Muscle of leg (tissue), 11 donors: ENCODE results near the gene OSBPL3. TPM values are rescaled to one million over a fixed set of nuclear protein-coding genes. Genes with fewer than 3 reads are reported as not detected.
A peak's percentile ranks its signal among the peaks of the same experiment; 100 is the strongest.

Experiments used
- DNase-seq: peaks from one replicate; pipeline ENCODE4 v3.0.0; 2013
- H3K27ac ChIP-seq: one replicate; pipeline ENCODE4 v1.5.1; 2013; ENCODE audit warnings: mild to moderate bottlenecking, low read length, control low read depth
- H3K27me3 ChIP-seq: one replicate; pipeline ENCODE4 v1.6.1; 2013; ENCODE audit warnings: low read length; ENCODE audit not compliant: control insufficient read depth, insufficient read depth
- H3K36me3 ChIP-seq: one replicate; pipeline ENCODE4 v1.6.1; 2013; ENCODE audit warnings: low read length; ENCODE audit not compliant: control insufficient read depth, insufficient read depth
- H3K4me1 ChIP-seq: one replicate; pipeline ENCODE4 v1.6.1; 2013; ENCODE audit warnings: low read length; ENCODE audit not compliant: control insufficient read depth, insufficient read depth
- H3K4me3 ChIP-seq: one replicate; pipeline ENCODE4 v1.5.1; 2013; ENCODE audit warnings: low read length, control low read depth
- H3K9me3 ChIP-seq: replicated peaks from 2 replicates; pipeline ENCODE4 v1.6.1; 2013; ENCODE audit warnings: low read depth, low read length; ENCODE audit not compliant: control insufficient read depth
- WGBS: methylation state at CpG from one replicate; pipeline ENCODE4 v1.1.5; 2013; ENCODE audit warnings: missing lambda C conversion rate; ENCODE audit not compliant: insufficient coverage; 5-methylcytosine and 5-hydroxymethylcytosine counted together
- polyA plus RNA-seq, 8 donors: library from polyadenylated mRNA; unstranded; fragments of 120-200 nt; gene quantifications; one replicate each; pipeline versions ENCODE4 v1.2.1 to v1.2.3, GENCODE V29; 2013; ENCODE audit warnings: inconsistent platforms in 1 of 8, low replicate concordance in 1 of 8; ENCODE audit not compliant: insufficient read length in 8 of 8, insufficient read depth in 1 of 8
- total RNA-seq: library from RNA; stranded (reverse); fragments of 120-200 nt; gene quantifications from one replicate; pipeline ENCODE4 v1.2.4, GENCODE V29; 2013

The OSBPL3 gene
- total and polyA plus RNA-seq, 9 donors: 2.4 to 5.1 (median 3.7) TPM

DNA sequence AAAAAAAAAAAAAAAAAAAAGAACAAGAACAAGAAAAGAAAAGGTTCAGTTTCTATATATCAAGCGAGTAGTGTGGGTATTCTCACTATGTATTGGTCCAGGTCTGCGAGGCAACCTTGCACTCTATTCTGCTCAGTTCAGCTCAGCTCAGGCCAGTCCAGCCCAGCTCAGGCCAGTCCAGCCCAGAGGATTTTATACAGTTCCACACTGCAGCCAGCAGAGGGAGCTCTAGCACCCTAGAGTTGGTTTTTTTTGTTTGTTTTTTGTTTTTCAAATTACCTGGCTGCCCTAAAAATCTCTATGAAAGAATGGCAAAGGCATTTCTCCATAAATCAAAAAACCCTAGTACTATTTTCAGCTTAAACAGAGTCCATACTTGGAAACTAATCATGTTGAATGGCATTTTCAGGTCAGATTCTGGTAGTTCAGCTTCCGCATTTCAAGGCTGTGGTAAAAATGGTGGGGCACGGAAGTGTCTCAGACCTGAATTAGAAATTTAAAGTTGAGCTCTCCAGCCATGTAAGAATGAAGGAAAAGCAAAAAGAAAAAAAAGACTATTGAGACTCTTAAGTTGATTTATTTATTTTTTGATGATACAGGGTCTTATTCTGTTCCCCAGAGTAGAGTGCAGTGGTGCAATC is 167.6 kb downstream of the OSBPL3 start:
- no peaks in the 10 kb centered on the region for H3K9me3 ChIP-seq
- peak; percentile 57 for DNase-seq
- no peaks in the 10 kb centered on the region for H3K36me3 ChIP-seq
- no peak overlapping the region for H3K27ac ChIP-seq
- H3K27me3 ChIP-seq: no peaks in the 10 kb centered on the region
- no peak overlapping the region for H3K4me3 ChIP-seq
- H3K4me1 ChIP-seq: no peaks in the 10 kb centered on the region
- WGBS: 62% methylated on average over 3 of the region's 4 CpGs

DNA sequence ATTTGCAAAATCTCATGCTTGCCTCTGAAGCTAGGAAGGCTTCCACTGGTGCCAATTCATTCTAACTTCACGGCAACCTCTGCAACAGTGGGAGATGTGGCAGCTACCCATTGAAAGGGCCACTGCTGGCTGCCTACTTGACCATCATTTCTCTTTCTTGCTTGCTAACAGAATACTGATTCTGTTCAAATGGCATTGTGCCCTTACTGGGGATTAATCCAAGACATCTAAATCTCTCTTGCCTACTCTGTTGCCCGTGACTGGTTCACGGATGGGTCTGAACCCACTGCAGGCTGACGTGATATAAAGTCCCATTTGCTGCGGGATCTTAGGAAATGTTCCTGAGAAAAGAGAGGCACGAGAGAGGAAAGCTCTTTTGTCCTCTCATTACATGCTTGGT is 171.5 kb downstream of the OSBPL3 start:
- no peaks in the 10 kb centered on the region for H3K36me3 ChIP-seq
- H3K4me3 ChIP-seq: no peak overlapping the region
- no peaks in the 10 kb centered on the region for H3K4me1 ChIP-seq
- no peak overlapping the region for H3K27ac ChIP-seq
- 87% methylated on average over 4 of the region's 6 CpGs for WGBS
- no peaks in the 10 kb centered on the region for H3K9me3 ChIP-seq
- no peaks in the 10 kb centered on the region for H3K27me3 ChIP-seq
- no peak for DNase-seq

DNA sequence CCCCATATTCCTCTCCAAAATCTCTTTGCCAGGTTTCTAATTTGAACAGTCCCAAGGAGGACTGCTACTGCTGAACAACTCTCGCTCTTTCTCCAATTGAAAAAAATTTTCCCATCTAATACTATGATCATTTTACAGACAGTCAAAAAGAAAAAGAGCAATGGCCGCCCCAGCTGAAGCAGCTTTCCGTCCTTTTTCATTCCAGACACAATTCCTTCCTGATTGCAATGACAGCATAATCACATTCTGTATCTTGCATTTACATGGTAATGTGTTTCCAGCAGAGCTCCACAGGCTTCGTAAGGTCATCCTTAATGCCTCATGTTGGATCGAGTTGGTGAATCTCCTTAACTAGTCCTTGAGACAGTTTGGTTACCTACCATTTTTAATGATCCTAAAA is 177.7 kb downstream of the OSBPL3 start:
- no peak for DNase-seq
- Histone ChIP-seq H3K27me3 (no peaks in the 10 kb centered on the region), H3K4me1 (no peaks in the 10 kb centered on the region), H3K36me3 (no peaks in the 10 kb centered on the region), H3K9me3 (no peaks in the 10 kb centered on the region), H3K4me3 (no peak overlapping the region), H3K27ac (no peak overlapping the region)
- WGBS: 100% methylated on average over 2 of the region's 5 CpGs

DNA sequence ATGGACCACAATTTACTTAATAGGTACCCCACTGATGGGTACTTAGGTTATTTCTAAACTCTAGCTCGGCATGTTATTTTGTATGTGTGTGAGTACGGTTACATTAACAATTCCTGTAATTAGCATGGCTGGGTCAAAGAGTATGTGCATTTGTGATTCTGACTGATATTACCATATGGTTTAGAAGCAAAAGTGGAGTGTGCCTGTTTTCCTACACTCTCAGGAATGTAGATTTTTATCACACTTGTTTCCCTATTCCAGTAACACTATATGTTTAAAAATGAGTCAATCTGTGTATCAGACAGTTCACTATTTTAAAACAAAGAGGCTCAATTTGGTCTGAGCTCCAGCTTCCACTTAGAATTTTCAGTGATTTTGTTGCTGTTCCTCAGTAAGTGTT is 178.1 kb downstream of the OSBPL3 start:
- no peaks in the 10 kb centered on the region for H3K36me3 ChIP-seq
- DNase-seq: no peak
- no peak overlapping the region for H3K27ac ChIP-seq
- H3K9me3 ChIP-seq: no peaks in the 10 kb centered on the region
- H3K4me1 ChIP-seq: no peaks in the 10 kb centered on the region
- H3K4me3 ChIP-seq: no peak overlapping the region
- no CpG with 5 or more reads among the region's 2 CpGs for WGBS
- H3K27me3 ChIP-seq: no peaks in the 10 kb centered on the region

DNA sequence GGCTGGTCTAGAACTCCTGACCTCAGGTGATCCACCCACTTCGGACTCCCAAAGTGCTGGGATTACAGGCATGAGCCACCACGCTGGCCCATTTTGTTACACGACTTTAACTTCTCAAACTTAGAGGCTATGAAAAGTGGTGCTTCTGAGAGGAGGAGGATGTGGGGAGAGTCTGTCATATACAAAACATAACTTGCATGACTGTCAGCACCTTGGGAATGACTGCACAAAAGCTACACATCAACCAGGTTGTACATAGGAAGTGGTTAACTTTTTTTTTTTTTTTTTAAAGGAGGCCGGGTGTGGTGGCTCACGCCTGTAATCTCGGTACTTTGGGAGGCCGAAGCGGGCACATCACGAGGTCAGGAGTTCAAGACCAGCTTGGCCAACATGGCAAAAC is 179.3 kb downstream of the OSBPL3 start:
- H3K27ac ChIP-seq: no peak overlapping the region
- no peaks in the 10 kb centered on the region for H3K4me1 ChIP-seq
- no peak for DNase-seq
- H3K36me3 ChIP-seq: no peaks in the 10 kb centered on the region
- no peak overlapping the region for H3K4me3 ChIP-seq
- no peaks in the 10 kb centered on the region for H3K27me3 ChIP-seq
- WGBS: 100% methylated on average over 2 of the region's 9 CpGs
- H3K9me3 ChIP-seq: no peaks in the 10 kb centered on the region

DNA sequence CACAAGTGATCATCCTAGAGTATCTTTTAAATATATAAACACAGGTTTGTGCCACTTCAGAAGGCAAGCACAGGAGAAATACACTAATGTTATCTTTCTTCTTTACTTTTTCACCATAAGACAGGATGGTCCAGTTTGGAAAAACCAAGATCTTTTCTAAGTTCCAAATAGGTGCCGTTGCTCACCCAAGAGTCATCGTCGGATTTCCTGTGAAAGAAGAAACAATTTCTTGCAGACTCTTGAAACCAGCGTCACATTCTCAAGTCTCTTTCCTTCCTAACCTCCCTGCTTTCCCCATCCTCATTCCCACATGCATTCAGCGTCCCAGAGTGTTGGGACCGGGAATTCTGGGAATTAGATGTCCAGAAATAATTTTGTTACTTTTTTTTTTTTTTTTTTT is 179.9 kb downstream of the OSBPL3 start:
- no peak overlapping the region for H3K4me3 ChIP-seq
- no peaks in the 10 kb centered on the region for H3K36me3 ChIP-seq

DNA sequence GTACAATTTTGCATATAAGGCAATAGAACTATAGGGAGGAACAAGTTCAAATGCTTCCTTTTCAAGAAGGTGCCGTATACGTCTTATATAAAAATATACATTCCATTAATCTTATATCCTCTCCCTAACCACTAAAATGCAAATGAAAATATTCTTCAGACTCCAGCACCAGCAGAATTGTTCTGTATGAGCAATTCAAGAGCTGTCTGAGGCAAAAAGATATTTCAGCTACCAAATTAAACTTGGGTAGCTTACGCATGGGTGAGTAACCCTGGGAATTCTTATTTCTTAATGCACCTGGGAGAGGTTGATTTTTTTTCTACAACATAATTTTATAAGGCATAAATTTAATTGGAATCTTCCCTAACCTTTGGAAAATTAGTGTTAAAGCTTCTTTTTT is 180.5 kb downstream of the OSBPL3 start:
- H3K4me1 ChIP-seq: no peaks in the 10 kb centered on the region
- WGBS: no CpG with 5 or more reads among the region's 3 CpGs
- no peaks in the 10 kb centered on the region for H3K36me3 ChIP-seq
- no peak for DNase-seq
- H3K9me3 ChIP-seq: no peaks in the 10 kb centered on the region
- H3K27ac ChIP-seq: no peak overlapping the region
- H3K27me3 ChIP-seq: no peaks in the 10 kb centered on the region
- no peak overlapping the region for H3K4me3 ChIP-seq

More for the DNA sequence above, 179.9 kb downstream of the OSBPL3 start:
- H3K9me3 ChIP-seq: no peaks in the 10 kb centered on the region
- no peaks in the 10 kb centered on the region for H3K27me3 ChIP-seq
- no peak for DNase-seq
- no peak overlapping the region for H3K27ac ChIP-seq
- 100% methylated on average over 3 of the region's 6 CpGs for WGBS
- no peaks in the 10 kb centered on the region for H3K4me1 ChIP-seq

DNA sequence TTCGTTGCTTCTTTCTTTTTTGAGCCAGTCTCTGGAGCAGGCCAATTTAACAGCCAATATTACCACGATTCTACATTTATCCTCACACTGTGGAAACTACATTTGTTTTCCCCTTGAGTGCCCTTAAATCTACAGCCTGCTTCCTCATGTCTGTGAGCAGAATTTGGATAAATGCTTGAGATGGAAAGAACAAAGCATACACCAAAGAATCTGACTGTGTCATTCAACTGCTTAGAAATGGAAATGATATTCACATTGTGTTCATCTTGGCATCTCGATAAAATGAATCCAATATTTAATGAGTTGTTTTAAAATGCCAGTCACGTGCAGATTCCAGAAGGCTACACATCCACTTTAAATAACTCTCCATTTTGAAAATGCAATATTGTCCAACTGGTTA is 181.7 kb downstream of the OSBPL3 start:
- Histone ChIP-seq H3K4me1 (no peaks in the 10 kb centered on the region), H3K36me3 (no peaks in the 10 kb centered on the region), H3K4me3 (no peak overlapping the region), H3K27ac (no peak overlapping the region), H3K27me3 (no peaks in the 10 kb centered on the region), H3K9me3 (no peaks in the 10 kb centered on the region)
- no CpG with 5 or more reads among the region's 4 CpGs for WGBS
- no peak for DNase-seq

DNA sequence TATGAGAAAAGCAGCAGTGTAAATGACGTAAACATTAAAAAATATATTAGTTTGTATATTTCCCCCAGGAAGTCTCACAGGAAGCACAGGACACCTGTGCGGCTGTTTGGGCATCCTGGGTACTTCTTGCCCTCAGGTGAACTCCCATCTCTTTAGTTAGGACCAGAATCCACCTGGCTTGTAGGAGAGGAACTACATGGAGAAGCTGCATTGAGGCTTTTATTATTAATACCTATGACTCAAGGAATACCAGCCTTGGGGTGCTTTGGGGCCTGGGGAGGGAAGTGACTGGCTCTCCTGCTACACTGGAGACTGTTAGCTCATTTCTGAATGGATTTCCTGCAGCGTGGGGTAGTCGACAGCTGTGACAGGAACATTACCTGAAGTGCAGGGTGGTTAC is 182.7 kb downstream of the OSBPL3 start:
- WGBS: no CpG with 5 or more reads among the region's 4 CpGs

DNA sequence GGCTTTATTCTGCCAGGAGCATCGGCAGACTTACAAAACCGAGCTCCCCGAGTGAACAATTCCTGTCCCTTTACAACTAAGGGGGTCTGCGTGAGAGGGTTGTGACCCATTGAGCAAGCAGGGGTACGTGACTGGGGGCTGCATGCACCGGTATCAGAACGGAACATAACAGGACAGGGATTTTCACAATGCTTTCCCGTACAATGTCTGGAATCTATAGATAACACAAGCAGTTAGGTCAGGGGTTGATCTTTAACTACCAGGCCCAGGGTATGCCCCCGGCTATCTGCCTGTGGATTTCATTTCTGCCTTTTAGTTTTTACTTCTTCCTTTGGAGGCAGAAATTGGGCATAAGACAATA is 184.6 kb downstream of the OSBPL3 start:
- Histone ChIP-seq H3K9me3 (no peaks in the 10 kb centered on the region), H3K36me3 (no peaks in the 10 kb centered on the region), H3K4me3 (no peak overlapping the region), H3K27ac (no peak overlapping the region), H3K4me1 (no peaks in the 10 kb centered on the region), H3K27me3 (no peaks in the 10 kb centered on the region)
- WGBS: 90% methylated on average over 5 of the region's 9 CpGs
- DNase-seq: no peak

More for the DNA sequence above, 182.7 kb downstream of the OSBPL3 start:
- Histone ChIP-seq H3K27me3 (no peaks in the 10 kb centered on the region), H3K36me3 (no peaks in the 10 kb centered on the region), H3K9me3 (no peaks in the 10 kb centered on the region), H3K4me1 (no peaks in the 10 kb centered on the region), H3K4me3 (no peak overlapping the region), H3K27ac (no peak overlapping the region)
- no peak for DNase-seq
